Heart right ventricle (tissue), 16 donors: ENCODE results near the gene MIS12. TPM values are rescaled to one million over a fixed set of nuclear protein-coding genes. Genes with fewer than 3 reads are reported as not detected.

Experiments used
- ATAC-seq, 8 donors: fragments of 200-7000 bp; cut with Tn5 transposase; one replicate each; pipeline ENCODE4 v1.9.1; 2020; ENCODE audit warnings: mild to moderate bottlenecking in 8 of 8, moderate library complexity in 8 of 8, moderate number of reproducible peaks in 1 of 8
- DNase-seq, 2 donors: peaks; one replicate each; pipeline ENCODE4 v3.0.0-alpha.2; 2020
- H3K27ac ChIP-seq, 10 donors: fragments of 200-600 bp; sonication (generic) in 2 of 10; one replicate each; pipeline versions ENCODE4 v1.5.0 to v1.8.0; 2020 to 2022; ENCODE audit warnings: mild to moderate bottlenecking in 3 of 10
- H3K27me3 ChIP-seq, 7 donors: fragments of 200-600 bp; one replicate each; pipeline ENCODE4 v1.8.0; 2021 to 2022; ENCODE audit warnings: mild to moderate bottlenecking in 2 of 7
- H3K36me3 ChIP-seq, 9 donors: fragments of 200-600 bp; sonication (generic) in 1 of 9; one replicate each; pipeline versions ENCODE4 v1.5.0 to v1.8.0; 2020 to 2022; ENCODE audit warnings: mild to moderate bottlenecking in 2 of 9
- H3K4me1 ChIP-seq, 9 donors: fragments of 200-600 bp; sonication (generic) in 1 of 9; one replicate each; pipeline versions ENCODE4 v1.5.0 to v1.8.0; 2020 to 2022; ENCODE audit warnings: mild to moderate bottlenecking in 4 of 9
- H3K4me3 ChIP-seq, 10 donors: fragments of 200-600 bp; sonication (generic) in 2 of 10; one replicate each; pipeline versions ENCODE4 v1.5.0 to v1.8.0; 2020 to 2022; ENCODE audit warnings: mild to moderate bottlenecking in 7 of 10, moderate library complexity in 2 of 10
- H3K9me3 ChIP-seq, 11 donors: fragments of 200-600 bp in 10 of 11; sonication (generic) in 2 of 11; one replicate each; pipeline versions ENCODE4 v1.5.0 to v1.8.0; 2013 to 2022; ENCODE audit warnings: mild to moderate bottlenecking in 2 of 11, control low read depth in 1 of 11, moderate library complexity in 1 of 11
- CTCF ChIP-seq, 9 donors: fragments of 200-600 bp; sonication (generic) in 2 of 9; IDR thresholded peaks; one replicate each; pipeline versions ENCODE4 v1.5.0 to v1.8.0; 2021 to 2022; ENCODE audit warnings: antibody characterized with exemption in 9 of 9, mild to moderate bottlenecking in 5 of 9, moderate library complexity in 1 of 9
- WGBS, 2 donors: extraction: QIAGEN DNeasy Blood & Tissue Kit; methylation state at CpG; one replicate each; pipeline ENCODE4 v1.1.7; 2013; ENCODE audit warnings: inconsistent platforms in 1 of 2; 5-methylcytosine and 5-hydroxymethylcytosine counted together
- intact Hi-C, 10 donors: fragments of 100-400 bp; cut with DNase I; formaldehyde crosslinking; loops; one replicate each; pipeline versions ENCODE4 v1.11.1 to v1.14.2; 2022
- polyA plus RNA-seq, 2 donors: library from polyadenylated mRNA; stranded (reverse); fragments of 200-250 nt; gene quantifications; one replicate each; pipeline ENCODE4 v1.2.3, GENCODE V29; 2013
- total RNA-seq, 10 donors: library from RNA; stranded (reverse); fragmentation: NEBNext Ultra II Directional in 3 of 10; extraction: Animal tissue kit (Norgen Biotek cat#: 25700) in 3 of 10; gene quantifications; one replicate each; pipeline versions ENCODE4 v1.2.1 to v1.2.4, GENCODE V29; 2021 to 2023
- donor health status: Arrhythmogenic right ventricular cardiomyopathy.
- donor health status: ischemic (EF 13 %, LVEDD 7.1; RV severe dilation, severe dysfunction).
- donor health status: healthy with polysubstance abuse.
- donor health status: DM: no; HTN: yes; CAD: no.
- donor health status: DM: no; HTN: no; CAD: no.
- donor health status: ischemic (EF 25% LVEDD 6.9; RV normal size, moderate dysfunction).
- donor health status: ischemic (EF 25% LVEDD 5.7; RV mildly dilated, moderate dysfunction).
- donor health status: healthy.
- donor health status: DM: yes; HTN: yes; CAD: no.
- donor health status: Ischemic cardiomyopathy.
- donor health status: ischemic (EF 35%, LVEDD 5.7; RV mildly dilated, moderate dysfunction).
- donor health status: nonischemic (EF 11% LVEDD 7.7; RV severe dilation, severe dysfunction).
- donor health status: DM: yes; HTN: yes; CAD: no.
- donor health status: PGD.
- donor health status: ischemic (EF 29% LVEDD 5.4; RV normal size, mild dysfunction).
- donor health status: nonischemic (EF 23%, LVEDD 6.1; RV moderate dilation, normal function).

MIS12 gene
- total and polyA plus RNA-seq, 12 donors: 6.6 to 13.2 (median 9.4) TPM

- intact Hi-C loops: no loop called here
- no peaks in the 10 kb centered on the region for H3K27me3 ChIP-seq
- no peaks in the 10 kb centered on the region for H3K9me3 ChIP-seq
- TF ChIP-seq CTCF (IDR thresholded peaks at IDR 0.05): no peak
- no peak overlapping the region for H3K4me3 ChIP-seq
- H3K36me3 ChIP-seq: peaks cover 0 to 59% (median 0%) of the 10 kb centered on the region in 9 donors
- 89% methylated on average over 8 of the region's 8 CpGs for WGBS, 2 donors
- H3K27ac ChIP-seq: no peak overlapping the region
- DNase-seq (no peak), ATAC-seq (no peak)
- no peaks in the 10 kb centered on the region for H3K4me1 ChIP-seq
Measured at GRCh38 chr17:5510771-5511170, 24.4 kb downstream of the MIS12 start.

DNA sequence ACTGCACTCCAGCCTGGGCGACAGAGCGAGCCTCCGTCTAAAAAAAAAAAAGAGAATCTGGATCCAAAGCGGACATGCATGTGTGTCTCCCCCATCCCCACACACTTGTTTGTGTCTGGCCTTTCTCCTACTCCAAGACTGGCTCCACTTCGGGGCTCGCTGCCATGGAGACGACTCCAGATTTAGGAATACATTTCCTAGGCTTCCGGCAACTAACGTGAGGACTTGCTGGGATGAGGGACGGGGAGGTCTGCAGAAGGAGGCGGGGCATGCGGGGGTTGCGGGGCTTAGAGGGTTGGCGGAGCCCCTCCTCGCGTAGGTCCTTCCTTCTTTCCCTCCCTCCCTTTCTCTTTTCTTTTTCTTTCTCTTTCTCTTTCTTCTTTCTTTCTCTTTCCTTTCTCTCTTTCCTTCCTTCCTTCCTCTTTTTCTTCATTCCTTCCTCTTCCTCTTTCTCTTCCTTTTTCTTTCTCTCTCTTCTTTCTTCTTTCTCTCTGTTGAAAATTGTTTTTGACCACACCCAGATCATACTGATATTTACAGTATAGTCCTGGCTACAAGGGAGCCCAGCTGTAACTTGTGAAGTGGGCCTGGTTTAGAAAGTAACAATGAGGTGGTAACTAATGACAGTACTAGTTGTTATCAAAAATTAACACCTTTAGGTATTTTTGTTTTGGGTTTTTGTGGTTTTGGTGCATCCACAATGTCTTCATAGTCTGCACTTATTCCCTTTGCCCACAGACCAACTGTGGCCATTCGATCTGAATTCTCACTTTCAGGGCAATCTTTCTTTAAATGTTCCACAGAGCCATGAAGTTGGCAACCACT, 25.2 kb downstream of the MIS12 start:
- Histone ChIP-seq H3K4me1 (no peaks in the 10 kb centered on the region), H3K27me3 (no peaks in the 10 kb centered on the region), H3K27ac (no peak overlapping the region), H3K36me3 (peaks cover 0 to 65% (median 0%) of the 10 kb centered on the region in 9 donors), H3K4me3 (no peak overlapping the region), H3K9me3 (no peaks in the 10 kb centered on the region)
- TF ChIP-seq CTCF (IDR thresholded peaks at IDR 0.05): no peak
- DNase-seq (no peak), ATAC-seq (no peak)
- WGBS, 2 donors: 45 to 63% methylated on average over 17 of the region's 17 CpGs
- intact Hi-C loops: no loop called here

- Histone ChIP-seq H3K4me3 (no peak overlapping the region), H3K4me1 (no peaks in the 10 kb centered on the region), H3K27me3 (no peaks in the 10 kb centered on the region), H3K9me3 (no peaks in the 10 kb centered on the region), H3K27ac (no peak overlapping the region), H3K36me3 (peaks cover 0 to 68% (median 7%) of the 10 kb centered on the region in 9 donors)
- 62 to 68% methylated on average over 7 of the region's 7 CpGs for WGBS, 2 donors
- DNase-seq: no peak
- no peak for ATAC-seq
- intact Hi-C loops: no loop called here
- TF ChIP-seq CTCF (IDR thresholded peaks at IDR 0.05): no peak
Measured at GRCh38 chr17:5513628-5514027, 27.3 kb downstream of the MIS12 start.

DNA sequence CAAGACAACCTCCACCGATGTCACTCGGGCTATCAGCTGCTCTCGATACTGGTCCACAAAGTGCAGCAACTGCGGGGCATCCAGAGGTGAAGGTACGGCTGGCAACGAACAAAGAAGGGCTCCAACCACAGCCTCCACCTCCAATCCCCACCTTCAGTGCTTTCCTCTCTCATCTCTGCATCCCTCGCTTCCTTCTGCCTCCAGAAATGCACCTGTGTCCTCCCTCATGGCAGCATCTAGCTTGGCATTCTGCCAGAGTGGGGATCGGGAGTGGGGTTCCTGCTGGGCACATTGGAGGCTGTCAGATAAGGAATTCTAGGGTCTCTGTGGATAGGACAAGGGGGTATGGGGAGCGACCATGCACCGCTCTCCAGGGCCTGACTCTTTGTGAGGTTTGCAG, 28.6 kb downstream of the MIS12 start:
- Histone ChIP-seq H3K27me3 (no peaks in the 10 kb centered on the region), H3K4me1 (no peaks in the 10 kb centered on the region), H3K36me3 (peaks cover 0 to 68% (median 7%) of the 10 kb centered on the region in 9 donors), H3K4me3 (no peak overlapping the region), H3K9me3 (no peaks in the 10 kb centered on the region), H3K27ac (no peak overlapping the region)
- 94% methylated on average over 10 of the region's 10 CpGs for WGBS, 2 donors
- ATAC-seq: no peak
- intact Hi-C loops: no loop called here
- DNase-seq: no peak
- TF ChIP-seq CTCF (IDR thresholded peaks at IDR 0.05): no peak
